NCI-H2196 (cell line): ENCODE data around the gene HS3ST1.

Source experiments
- DNase-seq: peaks from one replicate; lab custom pipeline; 2025; ENCODE audit not compliant: unreplicated experiment; lab: John Stamatoyannopoulos, UW

Gene HS3ST1

GRCh38 chr4:11435557-11435956, 6.9 kb upstream of the HS3ST1 start:
- no peak for DNase-seq

GRCh38 chr4:11431111-11431510, 2.4 kb upstream of the HS3ST1 start:
- DNase-seq, result no peak

DNA sequence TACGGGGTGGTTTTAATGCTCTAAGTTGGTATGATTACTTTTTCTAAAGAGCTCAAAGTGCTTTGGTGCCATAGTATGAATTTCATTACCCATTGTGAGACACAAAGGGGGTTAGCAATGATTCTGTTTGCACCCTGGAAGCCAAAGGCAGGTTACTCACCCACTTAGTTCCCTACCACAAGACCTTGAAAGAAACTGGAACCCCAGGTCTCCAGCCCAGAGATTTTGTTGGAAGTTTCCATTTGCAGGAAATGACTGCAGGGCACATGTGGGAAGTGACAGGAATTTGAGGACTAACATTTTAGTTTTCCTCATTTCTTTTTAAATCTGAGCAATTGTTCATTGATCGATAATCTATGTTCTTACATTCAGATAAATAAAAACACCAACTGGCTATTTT, 1.8 kb upstream of the HS3ST1 start:
- no peak for DNase-seq

- peak; percentile 31 for DNase-seq
Observed at GRCh38 chr4:11429699-11430045, 978 bp upstream of the HS3ST1 start.

- peak; percentile 93 for DNase-seq
Observed at GRCh38 chr4:11428899-11429698, 405 bp upstream of the HS3ST1 start.

DNA sequence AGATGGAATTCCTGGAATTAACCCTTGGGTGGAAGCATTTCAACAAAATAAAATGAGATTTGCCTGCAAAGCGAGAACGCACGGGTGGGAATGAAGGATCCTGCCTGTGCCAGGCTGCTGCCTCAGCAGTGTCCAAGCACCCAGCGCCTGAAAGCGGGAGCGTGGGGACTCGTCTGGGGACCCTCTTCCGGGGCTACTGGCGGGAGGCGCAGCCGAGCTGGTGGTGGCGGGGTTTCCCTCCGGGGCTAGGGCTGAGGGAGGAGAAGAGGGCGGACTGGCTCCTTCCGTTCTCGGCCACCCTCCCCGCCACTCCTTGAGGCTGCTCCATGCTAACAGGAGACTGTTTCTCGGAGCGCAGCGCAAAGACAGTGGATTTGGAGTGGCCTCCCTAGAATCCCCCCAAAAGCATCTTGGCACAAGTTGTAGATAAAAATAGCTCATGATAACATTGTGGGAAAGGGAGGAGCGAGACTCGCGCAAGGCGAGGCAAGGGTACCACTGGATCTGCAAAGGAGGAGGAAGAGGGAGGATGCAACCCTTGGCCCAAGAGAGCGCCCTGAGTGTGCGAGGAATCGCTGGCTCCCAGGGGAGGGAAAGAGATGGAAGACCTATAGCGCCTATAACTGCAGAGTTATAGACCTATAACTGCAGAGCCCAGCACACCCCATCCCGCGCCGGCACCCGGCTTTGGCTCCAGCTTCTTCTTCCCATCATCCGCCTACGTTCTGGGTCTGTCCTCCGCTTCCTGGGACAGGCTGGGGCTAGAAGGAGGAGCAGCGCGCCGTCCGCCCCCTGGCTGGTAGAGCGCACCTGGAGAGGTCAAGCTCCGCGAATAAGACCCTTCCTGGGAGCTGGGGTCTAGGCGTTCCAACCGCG, 1.3 kb downstream of the HS3ST1 start:
- DNase-seq, result no peak

GRCh38 chr4:11426731-11427120, 2.0 kb downstream of the HS3ST1 start:
- no peak for DNase-seq

- DNase-seq, result no peak
Observed at GRCh38 chr4:11426003-11426402, 2.7 kb downstream of the HS3ST1 start.

DNA sequence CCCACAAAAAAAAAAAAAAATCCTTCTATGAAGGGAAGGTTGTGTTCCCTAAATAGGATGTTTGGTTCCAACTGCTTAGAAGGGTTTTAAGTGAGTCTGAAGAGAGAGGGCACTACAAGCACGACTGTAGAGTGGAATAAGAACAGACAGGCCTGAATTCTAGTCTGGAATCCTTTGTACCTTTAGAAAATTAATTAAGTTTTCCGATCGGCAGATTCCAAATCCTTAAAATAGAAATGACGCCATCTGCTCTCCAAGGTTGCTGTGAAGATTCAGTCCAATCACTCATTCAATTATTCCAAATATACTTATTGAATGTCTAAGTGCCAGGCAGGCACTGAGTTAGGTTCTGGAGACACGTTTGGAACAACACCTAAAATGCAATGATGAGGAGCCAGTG, 3.8 kb downstream of the HS3ST1 start:
- DNase-seq, result no peak

DNA sequence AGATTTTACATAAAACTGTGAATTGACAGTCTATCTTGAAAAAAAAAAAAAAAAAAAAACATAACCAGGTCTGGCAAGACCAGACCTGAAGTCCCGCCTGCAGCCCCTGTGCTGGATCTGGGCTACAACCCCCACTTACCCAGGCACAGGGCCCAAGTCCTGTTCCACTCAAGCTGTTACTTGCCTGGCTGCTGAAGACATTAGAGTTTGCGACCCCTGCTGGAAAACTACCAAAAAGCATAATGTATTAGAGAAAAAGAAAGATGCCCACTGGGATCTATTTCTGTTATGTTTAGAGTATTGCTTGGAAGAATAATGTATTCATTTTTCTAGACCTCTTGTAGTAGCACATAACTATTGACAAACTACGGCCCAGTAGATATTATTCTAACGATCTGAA, 4.7 kb downstream of the HS3ST1 start:
- DNase-seq, result peak; percentile 32

GRCh38 chr4:11423465-11423864, 5.2 kb downstream of the HS3ST1 start:
- DNase-seq, result no peak

- DNase-seq, result no peak
Observed at GRCh38 chr4:11421116-11421515, 7.6 kb downstream of the HS3ST1 start.

DNA sequence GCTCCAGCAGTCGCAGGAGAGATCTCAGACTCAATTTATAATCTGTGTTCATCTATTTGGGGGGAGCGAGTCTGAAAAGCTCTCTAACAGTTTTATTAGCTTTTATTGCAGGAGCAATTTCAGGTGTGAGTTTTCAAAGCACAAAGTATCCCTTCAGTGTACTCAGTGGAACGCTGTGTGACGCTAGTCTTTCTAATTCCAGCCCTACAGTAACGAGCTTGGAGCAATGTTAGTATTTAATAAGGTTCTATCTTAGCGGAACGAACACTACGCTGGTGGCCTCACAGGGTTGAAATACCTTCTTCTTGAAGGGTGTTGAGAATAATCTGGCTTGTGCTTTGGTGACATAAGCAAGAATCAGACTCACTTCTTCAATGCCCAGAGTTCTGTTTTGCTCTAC, 8.4 kb downstream of the HS3ST1 start:
- no peak for DNase-seq

DNA sequence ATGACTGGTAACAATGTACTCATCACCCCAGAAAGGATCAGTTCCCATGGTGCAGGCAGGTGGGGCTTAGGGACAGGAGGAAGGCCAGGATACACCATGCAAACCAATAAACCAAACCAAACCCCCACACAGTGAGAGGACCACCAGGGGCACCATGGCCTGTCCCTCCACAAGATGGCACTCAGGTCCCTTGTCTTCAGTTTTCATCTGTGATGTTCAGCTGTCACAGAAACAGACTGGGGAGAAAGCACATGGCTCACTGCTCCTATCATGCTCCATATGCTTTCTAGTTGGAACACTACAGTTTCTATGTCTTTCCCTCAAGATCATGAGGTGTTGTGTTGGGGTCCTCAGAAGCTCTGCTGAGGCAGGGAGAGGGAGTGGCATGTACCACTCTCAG, 10.1 kb downstream of the HS3ST1 start:
- no peak for DNase-seq

GRCh38 chr4:11416767-11417113, 12.0 kb downstream of the HS3ST1 start:
- no peak for DNase-seq

GRCh38 chr4:11416071-11416766, 12.5 kb downstream of the HS3ST1 start:
- DNase-seq, result no peak

- DNase-seq, result no peak
Observed at GRCh38 chr4:11415409-11416070, 13.2 kb downstream of the HS3ST1 start.

DNA sequence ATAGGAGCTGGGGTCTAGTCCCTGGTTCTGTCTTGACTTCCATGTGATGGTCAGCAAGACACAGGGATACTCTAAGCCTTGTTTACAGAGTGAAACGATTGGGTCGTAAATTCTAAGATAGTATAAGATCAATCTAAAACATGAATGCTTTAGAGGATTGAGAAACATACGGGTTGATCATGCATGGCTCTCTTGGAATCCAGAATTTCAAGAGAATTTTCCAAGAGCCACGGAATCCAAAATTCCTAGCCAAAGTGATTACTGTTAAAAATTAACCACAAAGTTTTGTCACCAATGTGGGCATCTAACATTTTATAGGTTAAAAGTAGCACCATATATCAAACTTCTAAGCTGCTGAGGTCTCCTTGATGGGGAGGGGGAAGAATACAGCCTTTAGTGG, 16.5 kb downstream of the HS3ST1 start:
- DNase-seq, result no peak

DNA sequence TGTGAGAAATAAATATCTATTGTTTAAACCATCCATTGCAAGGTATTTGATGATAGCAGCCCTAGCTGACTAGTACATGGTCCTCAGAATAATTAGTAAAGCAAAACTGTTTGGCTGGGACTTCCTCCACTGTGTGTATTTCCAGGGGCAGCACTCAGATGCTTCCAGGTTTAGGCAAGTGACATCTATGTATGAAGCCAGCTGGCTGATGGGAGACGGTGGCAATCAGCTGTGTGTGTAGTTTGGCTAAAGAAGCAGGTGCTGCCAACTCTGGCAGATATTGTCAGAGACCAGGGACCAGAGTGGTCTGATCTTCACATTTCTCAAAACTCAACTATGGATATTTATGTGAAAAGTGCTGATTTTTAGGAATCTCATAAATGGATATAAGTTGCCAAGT, 19.1 kb downstream of the HS3ST1 start:
- no peak for DNase-seq

GRCh38 chr4:11408233-11408967, 20.3 kb downstream of the HS3ST1 start:
- DNase-seq, result no peak

DNA sequence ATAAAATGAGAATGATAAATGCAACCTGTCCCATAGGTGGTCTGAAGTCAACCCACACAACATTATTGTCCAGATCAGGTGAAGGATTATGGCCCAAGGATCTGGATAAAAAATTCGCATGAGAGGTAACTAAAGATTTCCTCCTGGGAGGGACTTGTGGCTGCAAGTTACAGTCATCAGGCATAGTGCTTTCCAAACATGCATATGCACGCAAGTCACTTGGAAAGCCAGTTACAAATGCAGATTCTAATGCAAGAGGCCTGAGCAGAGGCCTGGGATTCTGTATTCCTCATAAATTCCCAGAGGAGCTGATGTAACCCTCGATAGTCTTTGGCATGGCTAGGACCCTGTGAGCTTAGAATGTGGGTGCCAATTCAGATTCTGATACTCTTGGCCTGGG, 21.1 kb downstream of the HS3ST1 start:
- DNase-seq, result no peak
